ENCODE measurements around the gene FRMD8.

DNA sequence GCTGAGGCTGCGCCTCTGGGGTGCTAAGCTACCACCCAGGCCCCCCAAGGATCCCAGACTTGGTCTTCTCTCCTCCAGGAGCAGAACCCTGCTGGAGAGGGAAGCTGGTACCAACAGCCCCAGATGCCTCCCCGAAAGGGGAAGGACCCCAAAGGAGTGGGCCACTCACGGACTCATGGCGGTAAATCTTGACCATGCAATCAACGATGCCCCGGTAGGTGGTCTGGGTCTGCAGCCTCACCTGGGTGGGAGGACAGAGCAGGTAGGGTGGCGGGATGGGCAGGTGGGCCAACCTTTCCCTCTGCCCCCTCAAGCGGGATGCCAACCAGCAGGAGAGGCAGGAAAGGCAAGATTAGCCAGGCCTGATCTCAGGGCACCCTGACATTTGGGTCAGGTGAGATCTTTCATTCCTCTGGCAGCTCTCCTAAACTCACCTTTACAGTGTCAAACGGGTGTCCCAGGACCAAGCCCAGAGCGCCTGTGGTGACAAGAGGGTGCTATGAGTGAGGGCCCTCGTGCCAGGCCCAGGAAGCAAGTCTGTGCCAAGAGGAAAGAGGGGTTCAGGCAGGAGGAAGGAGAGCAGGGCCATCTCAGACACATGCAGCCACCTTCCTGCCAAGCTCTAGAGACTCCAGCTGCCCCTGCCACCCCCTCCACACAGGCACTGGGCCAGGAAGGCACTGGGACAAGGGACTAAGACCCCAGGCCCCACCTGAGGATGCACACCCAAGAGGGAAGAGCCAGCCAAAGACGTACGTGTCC, 6.6 kb upstream of the FRMD8 start:
- TF ChIP-seq, protein P1, sequence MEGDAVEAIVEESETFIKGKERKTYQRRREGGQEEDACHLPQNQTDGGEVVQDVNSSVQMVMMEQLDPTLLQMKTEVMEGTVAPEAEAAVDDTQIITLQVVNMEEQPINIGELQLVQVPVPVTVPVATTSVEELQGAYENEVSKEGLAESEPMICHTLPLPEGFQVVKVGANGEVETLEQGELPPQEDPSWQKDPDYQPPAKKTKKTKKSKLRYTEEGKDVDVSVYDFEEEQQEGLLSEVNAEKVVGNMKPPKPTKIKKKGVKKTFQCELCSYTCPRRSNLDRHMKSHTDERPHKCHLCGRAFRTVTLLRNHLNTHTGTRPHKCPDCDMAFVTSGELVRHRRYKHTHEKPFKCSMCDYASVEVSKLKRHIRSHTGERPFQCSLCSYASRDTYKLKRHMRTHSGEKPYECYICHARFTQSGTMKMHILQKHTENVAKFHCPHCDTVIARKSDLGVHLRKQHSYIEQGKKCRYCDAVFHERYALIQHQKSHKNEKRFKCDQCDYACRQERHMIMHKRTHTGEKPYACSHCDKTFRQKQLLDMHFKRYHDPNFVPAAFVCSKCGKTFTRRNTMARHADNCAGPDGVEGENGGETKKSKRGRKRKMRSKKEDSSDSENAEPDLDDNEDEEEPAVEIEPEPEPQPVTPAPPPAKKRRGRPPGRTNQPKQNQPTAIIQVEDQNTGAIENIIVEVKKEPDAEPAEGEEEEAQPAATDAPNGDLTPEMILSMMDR (IDR thresholded peaks at IDR 0.05) = no peak
- TF ChIP-seq POLR2A (IDR thresholded peaks at IDR 0.05) = no peak
